ENCODE measurements around the gene FOXD2.

The FOXD2 gene

DNA sequence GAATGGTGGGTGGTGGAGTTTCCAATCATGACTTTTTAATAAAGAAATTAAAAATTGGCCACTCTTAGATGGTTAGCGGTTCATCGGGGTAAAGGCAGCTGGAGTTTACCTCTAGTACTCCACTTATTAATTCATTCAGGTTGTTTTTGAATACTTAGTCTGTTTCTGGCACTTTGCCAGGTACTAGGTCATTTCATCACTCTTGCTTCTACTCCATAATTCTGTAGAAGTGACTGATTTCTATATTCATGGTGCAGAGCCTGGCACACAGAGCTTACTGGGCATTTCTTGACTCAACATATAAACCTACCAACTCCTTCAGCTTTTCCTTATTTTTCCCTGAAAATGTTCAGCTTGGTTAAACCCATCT lies 31.5 kb downstream of the FOXD2 start:
- DNase-seq: no peak

DNA sequence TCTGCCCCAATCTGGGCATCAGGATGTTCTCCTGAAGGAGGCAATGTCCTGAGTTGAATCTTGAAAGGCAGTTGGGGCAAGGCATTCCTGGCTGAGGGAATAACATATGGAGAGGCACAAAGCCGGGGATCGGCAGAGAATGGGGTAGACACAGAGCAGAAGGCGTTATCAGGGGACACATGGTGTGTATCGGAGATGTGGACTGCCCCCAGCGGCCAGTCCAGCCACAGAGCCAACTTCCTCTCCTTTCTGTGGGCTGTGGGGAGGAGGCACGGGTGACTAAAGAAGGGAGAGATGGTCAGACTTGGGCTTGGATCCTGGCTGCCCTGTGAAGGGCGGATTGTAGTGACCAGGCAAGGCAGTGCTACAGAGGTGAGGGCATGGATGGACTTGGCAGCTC lies 32.1 kb downstream of the FOXD2 start:
- DNase-seq: no peak

GRCh38 chr1:47471163-47471562 lies 33.3 kb downstream of the FOXD2 start:
- no peak for DNase-seq

DNA sequence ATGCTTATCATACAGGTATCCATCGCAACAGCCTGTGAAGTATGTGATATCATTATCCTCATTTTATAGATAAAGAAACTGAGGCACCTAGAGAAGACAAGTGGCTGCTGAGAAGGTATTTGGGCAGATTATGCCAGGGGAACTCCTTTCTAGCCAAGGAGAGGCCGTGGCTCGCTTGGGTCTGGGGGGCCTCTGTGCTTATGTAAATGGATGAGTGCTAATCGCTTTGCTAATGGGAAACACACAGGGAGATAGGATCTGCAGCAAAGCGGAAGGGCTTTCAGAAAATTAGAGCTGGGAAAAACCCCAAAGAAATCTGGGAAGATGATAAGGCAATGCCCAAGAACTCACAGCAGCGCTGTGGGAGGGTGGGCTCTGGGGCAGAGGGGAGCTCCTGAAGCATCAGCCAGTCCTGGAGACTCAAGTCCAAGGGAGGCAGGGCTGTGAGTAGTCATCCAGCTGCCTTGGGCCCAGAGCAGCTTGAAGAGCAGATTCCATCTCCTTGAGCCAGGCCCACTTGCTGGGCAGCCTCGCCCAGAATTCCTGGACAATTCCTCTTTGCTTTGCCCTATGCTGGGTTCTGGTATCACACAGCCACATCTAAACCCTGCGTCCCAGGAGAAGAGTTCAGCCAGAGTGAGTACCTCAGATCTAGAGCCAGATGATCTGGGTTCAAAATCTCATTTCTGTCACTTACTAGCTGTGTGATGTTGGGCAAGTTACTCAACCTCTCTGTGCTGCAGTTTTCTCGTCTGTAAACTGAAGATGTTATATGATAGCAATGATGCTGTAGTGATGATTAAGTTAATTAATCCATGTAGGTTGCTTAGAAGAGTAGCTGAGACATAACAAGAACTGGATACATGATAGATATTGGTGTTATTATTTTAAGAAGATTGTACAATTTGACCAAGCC lies 36.7 kb downstream of the FOXD2 start:
- no peak for DNase-seq

DNA sequence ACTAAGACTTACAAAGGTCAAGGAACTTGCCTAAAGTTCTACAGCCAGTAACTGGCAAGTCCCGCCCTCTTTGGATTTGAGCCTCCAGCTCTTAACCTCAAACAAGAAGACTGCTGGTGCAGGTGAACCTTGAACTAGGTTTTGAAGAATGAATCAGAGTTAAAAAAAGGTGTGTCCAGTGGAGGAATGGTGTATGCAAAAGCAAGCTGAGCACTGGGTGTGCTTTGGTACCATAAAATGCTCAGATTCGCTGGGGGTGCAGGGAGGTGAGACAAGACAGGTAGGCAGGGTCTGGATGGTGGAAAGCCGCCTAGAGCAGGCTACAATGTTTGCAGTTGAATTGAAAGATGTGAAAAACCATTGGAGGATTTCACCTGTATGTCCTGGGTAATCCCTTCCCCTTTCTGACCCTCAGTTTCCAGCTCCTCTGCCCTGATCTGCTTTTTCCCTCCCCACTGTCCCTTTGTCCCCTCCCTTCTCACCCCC lies 39.8 kb downstream of the FOXD2 start:
- no peak for DNase-seq

- DNase-seq: no peak
These were observed 40.2 kb downstream of the FOXD2 start for GRCh38 chr1:47478090-47478489.

DNA sequence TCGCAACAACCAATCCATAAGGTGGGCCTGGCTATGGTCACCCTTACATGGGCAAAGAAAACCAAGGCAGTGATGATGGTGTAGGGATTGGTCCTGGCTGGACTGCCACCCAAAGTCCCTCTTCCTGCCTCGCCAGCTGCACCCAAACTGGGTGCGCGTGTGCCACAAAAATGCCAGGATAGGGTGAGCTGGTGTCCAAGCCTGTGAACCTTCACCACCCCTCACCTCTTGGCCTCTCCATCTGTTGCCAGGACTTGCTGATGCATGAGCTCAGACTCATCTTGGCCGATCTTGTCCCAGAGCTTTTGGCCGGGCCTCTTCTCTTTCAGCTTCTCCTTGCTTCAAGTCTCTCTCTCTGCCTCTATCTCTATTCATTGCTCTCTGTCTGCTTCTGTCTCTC lies 41.8 kb downstream of the FOXD2 start:
- no peak for DNase-seq

GRCh38 chr1:47481936-47482335 lies 44.1 kb downstream of the FOXD2 start:
- DNase-seq: no peak

- no peak for DNase-seq
These were observed 44.9 kb downstream of the FOXD2 start for GRCh38 chr1:47482786-47483185.

GRCh38 chr1:47483651-47484050 lies 45.8 kb downstream of the FOXD2 start:
- no peak for DNase-seq

GRCh38 chr1:47485817-47486216 lies 48.0 kb downstream of the FOXD2 start:
- DNase-seq: no peak

- no peak for DNase-seq
These were observed 49.5 kb downstream of the FOXD2 start for GRCh38 chr1:47487332-47487731.

DNA sequence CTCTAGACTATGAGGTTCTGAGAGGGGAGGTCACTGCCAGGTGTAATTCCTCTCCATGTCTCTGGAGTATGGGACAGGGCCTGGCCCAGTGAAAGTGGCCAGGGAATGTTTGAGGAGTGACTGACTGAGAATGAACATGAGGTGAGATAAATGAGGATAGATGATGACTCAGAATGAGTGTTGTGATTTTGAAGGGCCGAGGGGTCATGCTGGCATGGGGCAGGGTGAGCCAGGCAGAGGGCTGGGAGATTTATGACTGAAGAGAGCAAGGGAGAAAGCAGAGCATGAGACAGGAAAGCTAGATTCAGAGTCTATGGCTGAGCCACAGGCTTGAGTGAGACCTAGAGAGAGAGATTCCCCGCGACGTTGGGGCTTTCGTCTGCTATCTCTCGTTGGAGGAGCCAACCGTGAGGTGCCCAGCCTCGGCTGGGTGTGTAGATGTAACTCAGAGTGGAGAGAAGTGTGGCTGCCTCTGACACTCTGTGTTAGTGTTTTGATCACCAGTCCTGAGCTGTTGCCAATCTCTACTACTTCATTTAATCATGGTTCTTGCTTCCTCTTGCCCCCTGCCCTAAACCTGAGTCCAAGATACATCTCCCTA lies 50.1 kb downstream of the FOXD2 start:
- no peak for DNase-seq
